Measurements from ENCODE around the gene NFATC4.
"Not testable (repeated sequence)": the region's sequence is repeated elsewhere in the genome, so short reads cannot be mapped to it uniquely, and the experiment has no call there.

The NFATC4 gene

DNA sequence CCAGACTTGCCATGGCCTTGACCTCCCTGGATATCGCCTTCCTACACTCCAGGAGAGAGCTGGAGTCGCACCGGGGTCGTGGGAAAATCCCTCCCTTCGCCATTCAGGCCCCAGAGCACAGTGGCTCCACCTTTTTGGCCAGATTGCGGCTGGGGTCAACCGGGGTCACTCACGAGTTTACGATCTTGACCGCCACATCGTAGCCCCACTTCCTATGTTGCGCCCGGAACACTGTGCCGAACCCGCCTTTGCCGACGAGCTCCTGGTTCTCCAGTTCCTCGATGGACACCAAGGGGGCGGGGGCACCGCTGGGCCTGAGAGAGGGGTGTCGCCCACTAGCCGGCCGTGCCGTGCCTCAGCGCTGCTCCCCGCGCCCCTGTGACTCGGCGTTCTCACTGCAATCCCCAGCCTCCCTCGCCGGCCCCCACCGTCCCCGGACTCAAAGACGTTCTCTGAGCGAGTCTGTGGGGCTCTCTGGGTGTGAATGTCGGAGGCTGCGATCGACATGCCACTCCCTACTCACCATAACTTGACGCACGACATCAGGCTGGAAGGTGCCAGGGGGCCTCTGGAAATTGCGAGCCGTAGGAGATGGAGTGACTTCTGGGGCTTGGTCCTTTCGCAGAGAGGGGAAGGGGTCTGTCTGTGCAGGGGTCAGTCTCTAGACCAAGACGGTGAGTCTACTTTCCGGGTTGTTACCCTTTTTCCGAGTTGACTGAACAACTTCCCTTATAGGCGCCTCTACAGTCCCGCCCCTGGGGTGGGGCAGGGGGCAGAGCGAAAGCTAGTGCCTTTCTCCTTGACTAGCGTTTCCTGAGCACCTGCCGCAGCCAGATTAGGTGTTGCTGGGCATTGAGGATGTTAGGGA is 28.5 kb upstream of the NFATC4 start, which contains the start of gene RIPK3:
Gene RIPK3, minus strand, starts transcription at position 708 of the 868 bp plus-strand sequence. Its CDS starts 165 bp downstream, at position 543.
- DNase-seq, result peak; percentile 72 to 86 (median 78)

DNA sequence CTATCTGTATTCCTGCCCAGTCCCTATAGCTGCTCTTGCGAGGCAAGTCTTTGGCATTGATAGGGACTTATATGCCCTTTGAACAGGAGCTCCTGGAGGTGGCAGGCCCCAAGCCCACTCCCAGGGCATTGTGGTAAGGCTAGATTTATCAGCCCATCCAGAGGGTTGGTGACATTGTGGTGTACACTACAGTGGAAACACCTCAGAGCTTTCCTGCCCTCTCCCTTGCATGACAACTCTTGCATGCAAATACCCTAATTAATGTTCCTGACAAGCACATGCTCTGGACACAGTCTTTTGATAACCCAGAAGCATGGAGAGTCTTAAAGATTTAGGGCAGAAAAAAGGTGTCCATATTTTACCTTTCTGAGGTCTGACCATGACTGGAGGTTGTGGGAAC is 27.4 kb upstream of the NFATC4 start:
- DNase-seq, result no peak

GRCh38 chr14:24342889-24343288 is 25.1 kb upstream of the NFATC4 start:
- no peak for DNase-seq

DNA sequence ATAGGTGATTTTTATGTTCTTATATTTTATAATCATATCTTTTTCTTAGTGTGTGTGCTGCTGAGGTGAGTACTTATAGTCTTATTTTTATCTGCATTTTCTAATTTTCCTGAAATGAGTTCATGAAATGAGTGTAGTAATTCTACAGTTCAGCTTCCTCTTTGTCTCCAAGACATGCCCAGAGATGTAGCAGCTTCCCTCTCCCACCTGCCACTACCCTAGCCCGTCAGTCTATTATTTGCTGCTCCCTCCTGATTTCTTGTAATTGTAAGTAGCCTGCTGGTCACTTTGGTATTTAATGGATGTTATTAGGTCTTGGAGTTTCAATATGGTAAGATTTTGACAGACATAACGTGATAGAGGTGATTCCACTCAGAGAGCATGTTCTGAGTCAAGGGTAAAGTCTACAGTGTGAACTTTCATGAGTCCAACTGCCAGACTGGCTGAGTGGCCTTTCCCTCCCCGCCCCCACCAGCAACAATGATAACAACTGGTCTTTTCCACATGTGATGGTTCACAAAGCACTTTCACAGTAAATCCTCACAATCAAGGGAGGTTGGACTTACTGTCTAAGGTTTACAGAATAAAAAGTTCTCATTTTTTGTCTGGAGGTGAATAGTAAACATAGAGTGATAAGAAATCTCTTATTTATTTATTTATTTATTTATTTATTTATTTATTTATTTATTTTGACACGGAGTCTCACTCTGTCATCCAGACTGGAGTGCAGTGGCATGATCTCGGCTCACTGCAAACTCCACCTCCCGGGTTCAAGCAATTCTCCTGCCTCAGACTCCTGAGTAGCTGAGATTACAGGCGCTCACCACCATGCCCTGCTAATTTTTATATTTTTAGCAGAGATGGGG is 24.0 kb upstream of the NFATC4 start:
- DNase-seq, result no peak

- no peak for DNase-seq
Measured at GRCh38 chr14:24347134-24347533, 20.9 kb upstream of the NFATC4 start.

- no peak for DNase-seq
Measured at GRCh38 chr14:24348186-24348585, 19.8 kb upstream of the NFATC4 start.

GRCh38 chr14:24349742-24350141 is 18.2 kb upstream of the NFATC4 start:
- no peak for DNase-seq

GRCh38 chr14:24351517-24351916 is 16.5 kb upstream of the NFATC4 start:
- peak; percentile 53 to 73 (median 64) for DNase-seq

GRCh38 chr14:24353559-24354481 is 14.2 kb upstream of the NFATC4 start:
- peak; percentile 61 to 93 (median 90) for DNase-seq

- not testable (repeated sequence) for DNase-seq
Measured at GRCh38 chr14:24354482-24354825, 13.5 kb upstream of the NFATC4 start.

DNA sequence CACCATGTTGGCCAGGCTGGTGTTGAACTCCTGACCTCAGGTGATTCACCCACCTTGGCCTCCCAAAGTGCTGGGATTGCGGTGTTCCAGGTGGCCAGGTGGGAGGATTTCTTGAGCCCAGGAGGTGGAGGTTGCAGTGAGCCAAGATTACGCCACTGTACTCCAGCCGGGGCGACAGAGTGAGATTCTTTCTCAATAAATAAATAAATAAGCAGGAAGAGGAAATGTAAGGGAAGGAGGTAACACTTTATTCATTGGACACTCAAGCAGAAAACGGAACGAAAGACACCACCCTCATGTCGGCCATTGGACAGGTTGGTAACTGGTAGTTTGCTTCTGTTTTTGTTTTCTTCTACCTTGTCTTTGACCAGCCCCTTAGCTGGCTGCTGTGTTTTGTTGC is 13.0 kb upstream of the NFATC4 start:
- no peak for DNase-seq

GRCh38 chr14:24356208-24356607 is 11.8 kb upstream of the NFATC4 start:
- no peak for DNase-seq

DNA sequence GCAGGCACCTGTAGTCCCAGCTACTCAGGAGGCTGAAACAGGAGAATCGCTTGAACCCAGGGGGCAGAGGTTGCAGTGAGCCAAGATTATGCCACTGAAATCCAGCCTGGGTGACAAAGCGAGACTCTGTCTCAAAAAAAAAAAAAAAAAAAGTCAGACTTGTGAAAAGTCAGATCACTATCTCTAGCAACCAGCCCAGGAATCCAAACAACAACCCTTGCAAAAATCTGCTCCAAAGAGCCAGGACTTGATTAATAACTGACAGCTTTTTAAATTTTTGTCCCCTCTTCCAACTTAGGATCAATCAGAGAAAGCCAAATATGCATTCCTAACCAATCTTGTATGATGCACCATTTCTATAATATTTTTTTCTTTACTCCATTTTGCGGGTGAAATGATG is 7.7 kb upstream of the NFATC4 start:
- DNase-seq, result no peak

DNA sequence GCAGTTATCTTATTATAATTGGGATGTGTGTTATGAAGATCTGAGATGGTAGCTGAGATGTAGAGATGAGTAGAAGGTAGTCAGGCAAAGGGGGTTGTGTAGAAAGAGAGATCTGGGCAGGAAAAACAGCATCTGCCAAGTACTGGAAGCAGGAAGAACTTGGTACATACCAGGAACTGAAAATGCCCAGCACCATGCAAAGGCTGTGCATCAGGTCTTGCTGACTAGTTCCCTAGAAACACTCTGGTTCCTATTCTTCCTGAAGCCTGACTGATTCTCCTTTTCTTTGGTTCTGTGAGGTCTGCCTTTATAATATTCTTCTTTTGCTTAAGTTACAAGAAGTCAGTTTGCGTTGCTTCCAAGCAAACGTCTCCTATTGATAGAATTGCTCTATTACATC is 6.7 kb upstream of the NFATC4 start:
- DNase-seq, result peak; percentile 45 to 65 (median 63)

- no peak for DNase-seq
Measured at GRCh38 chr14:24362241-24362960, 5.6 kb upstream of the NFATC4 start.

GRCh38 chr14:24363401-24363800 is 4.6 kb upstream of the NFATC4 start:
- no peak for DNase-seq

DNA sequence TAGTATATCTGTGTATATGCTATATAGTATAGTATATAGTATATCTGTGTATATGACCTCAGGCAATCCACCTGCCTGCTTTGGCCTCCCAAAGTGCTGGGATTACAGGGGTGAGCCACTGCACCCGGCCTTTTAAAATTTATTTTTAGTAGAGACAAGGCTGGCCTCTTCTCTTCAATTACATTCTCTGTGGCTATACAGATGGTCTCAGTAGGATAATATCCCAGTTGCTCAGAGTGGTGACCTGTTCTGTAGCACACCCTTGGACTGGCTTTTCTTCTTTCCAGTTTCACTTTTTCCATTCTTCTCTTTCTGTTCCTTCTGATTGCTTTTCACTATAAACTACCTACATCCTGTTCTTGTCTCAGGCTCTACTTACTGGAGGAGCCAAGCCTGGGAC is 3.1 kb upstream of the NFATC4 start:
- DNase-seq, result no peak

GRCh38 chr14:24365600-24366412 is 2.2 kb upstream of the NFATC4 start:
- peak; percentile 78 to 92 (median 81) for DNase-seq

DNA sequence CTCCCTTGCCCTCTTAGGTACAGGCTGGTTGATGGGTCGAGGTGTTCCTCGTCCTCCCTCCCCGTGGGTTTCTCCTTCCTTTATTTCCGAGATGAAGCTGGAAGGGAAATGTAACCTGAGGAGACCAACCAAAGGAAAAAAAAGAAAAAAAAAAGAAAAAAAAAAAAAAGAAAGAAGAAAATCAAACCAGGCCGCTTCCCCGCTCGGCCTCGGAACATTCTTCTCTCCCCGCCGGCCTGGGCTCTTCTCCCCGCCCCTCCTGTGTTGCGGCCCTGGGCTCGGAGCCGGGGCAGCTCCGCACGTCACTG is 1.6 kb upstream of the NFATC4 start:
- DNase-seq, result no peak

- peak in 2 of 3 donors; percentile 24 to 33 for DNase-seq
Measured at GRCh38 chr14:24366721-24367513, 1.1 kb upstream of the NFATC4 start.

- no peak for DNase-seq
Measured at GRCh38 chr14:24368212-24368561, 203 bp downstream of the NFATC4 start.

Measured in suppressor macrophage treated with lipopolysaccharide for 1 hour (primary cell).